Progenitor cell of endocrine pancreas (in vitro differentiated cells): Measurements from ENCODE around the gene SMAD3. TPM values are rescaled to one million over a fixed set of nuclear protein-coding genes. Genes with fewer than 3 reads are reported as not detected.
"Not testable (repeated sequence)": the region's sequence is repeated elsewhere in the genome, so short reads cannot be mapped to it uniquely, and the experiment has no call there.

Experiments used
- DNase-seq: peaks from one replicate; pipeline ENCODE4 v3.0.0; 2021; ENCODE audit warnings: low spot score; ENCODE audit not compliant: unreplicated experiment
- H3K27ac Mint-ChIP-seq: 2 replicates; pipeline ENCODE4 v1.8.0; 2021; ENCODE audit warnings: mild to moderate bottlenecking, moderate library complexity, mixed read lengths
- H3K27me3 Mint-ChIP-seq: 2 replicates; pipeline ENCODE4 v1.8.0; 2021; ENCODE audit warnings: mixed read lengths
- H3K36me3 Mint-ChIP-seq: 2 replicates; pipeline ENCODE4 v1.8.0; 2022; ENCODE audit warnings: mixed read lengths; ENCODE audit not compliant: insufficient read depth
- H3K4me1 Mint-ChIP-seq: 2 replicates; pipeline ENCODE4 v1.8.0; 2021; ENCODE audit warnings: low read depth, mixed read lengths
- H3K4me3 Mint-ChIP-seq: 2 replicates; pipeline ENCODE4 v1.8.0; 2021; ENCODE audit warnings: low read depth, mild to moderate bottlenecking, moderate library complexity, mixed read lengths
- H3K9me3 Mint-ChIP-seq: 2 replicates; pipeline ENCODE4 v1.8.0; 2021; ENCODE audit warnings: low read depth, mixed read lengths
- CTCF ChIP-seq: fragments of 200-600 bp; sonication (generic); IDR thresholded peaks from one replicate; pipeline ENCODE4 v1.5.0; 2021; ENCODE audit warnings: antibody characterized with exemption, mild to moderate bottlenecking; ENCODE audit not compliant: unreplicated experiment
- total RNA-seq: library from RNA; stranded (reverse); gene quantifications from 2 replicates; pipeline ENCODE4 v1.2.1, GENCODE V29; 2021

The SMAD3 gene
- total RNA-seq, 1 donor from 2014 or later, result 51.3 TPM

DNA sequence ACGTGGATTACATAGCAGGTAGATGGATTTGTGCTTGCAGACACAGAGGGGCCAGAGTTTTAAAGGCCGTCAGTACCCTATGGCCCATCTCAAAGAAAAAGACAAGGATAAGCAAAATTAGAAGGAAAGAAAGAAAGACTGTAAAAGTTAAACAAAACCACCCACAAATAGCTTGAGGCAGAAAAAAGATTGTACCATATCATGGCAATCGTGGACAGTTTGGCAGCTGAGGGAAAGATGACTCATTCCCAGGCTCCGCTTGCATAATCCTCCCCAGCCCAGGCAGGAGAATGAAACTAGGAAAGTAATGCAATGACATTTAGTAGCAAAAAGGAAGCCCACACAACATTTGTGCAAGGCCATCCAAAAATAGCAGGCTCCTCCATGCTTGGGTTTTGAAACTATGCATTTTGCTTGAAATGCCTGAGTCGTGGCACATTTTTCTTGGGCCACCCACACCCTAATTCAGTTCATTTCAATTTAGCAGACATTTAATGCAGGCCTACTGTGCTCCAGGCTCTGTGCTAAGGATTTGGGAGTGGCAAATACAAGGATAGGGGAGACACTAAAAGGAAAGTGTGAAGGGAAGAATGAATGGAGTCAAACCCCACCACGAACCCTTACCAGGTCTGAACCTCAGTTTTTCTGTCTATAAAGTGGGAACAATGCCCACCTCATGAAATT is 40.9 kb upstream of the SMAD3 start:
- no peak for DNase-seq
- H3K27ac Mint-ChIP-seq, result no peak overlapping the region
- H3K36me3 Mint-ChIP-seq, result no peaks in the 10 kb centered on the region
- H3K4me1 Mint-ChIP-seq, result peaks cover 2% of the 10 kb centered on the region
- H3K4me3 Mint-ChIP-seq, result no peak overlapping the region
- no peaks in the 10 kb centered on the region for H3K9me3 Mint-ChIP-seq
- TF ChIP-seq CTCF, result no peak
- peaks cover 10% of the 10 kb centered on the region for H3K27me3 Mint-ChIP-seq

DNA sequence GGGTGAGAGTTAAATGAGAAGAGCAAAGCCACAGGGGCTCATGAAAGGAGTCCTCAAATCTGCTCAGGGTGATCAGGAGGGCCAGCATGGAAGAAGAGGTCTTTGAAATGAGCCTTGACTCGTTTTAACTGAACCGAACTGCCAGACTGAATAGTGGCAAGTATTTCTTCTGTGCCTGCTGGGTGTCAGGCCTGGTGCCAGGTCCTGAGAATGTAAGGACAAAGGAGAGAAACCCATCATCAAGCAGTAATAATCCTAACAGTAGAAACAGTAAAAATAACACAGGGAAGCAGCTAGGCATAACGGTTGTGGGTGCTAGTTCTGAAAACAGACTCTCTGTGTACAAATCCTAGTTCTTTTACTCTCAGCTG is 40.4 kb upstream of the SMAD3 start:
- Mint-ChIP-seq H3K27ac (no peak overlapping the region), H3K36me3 (no peaks in the 10 kb centered on the region)

DNA sequence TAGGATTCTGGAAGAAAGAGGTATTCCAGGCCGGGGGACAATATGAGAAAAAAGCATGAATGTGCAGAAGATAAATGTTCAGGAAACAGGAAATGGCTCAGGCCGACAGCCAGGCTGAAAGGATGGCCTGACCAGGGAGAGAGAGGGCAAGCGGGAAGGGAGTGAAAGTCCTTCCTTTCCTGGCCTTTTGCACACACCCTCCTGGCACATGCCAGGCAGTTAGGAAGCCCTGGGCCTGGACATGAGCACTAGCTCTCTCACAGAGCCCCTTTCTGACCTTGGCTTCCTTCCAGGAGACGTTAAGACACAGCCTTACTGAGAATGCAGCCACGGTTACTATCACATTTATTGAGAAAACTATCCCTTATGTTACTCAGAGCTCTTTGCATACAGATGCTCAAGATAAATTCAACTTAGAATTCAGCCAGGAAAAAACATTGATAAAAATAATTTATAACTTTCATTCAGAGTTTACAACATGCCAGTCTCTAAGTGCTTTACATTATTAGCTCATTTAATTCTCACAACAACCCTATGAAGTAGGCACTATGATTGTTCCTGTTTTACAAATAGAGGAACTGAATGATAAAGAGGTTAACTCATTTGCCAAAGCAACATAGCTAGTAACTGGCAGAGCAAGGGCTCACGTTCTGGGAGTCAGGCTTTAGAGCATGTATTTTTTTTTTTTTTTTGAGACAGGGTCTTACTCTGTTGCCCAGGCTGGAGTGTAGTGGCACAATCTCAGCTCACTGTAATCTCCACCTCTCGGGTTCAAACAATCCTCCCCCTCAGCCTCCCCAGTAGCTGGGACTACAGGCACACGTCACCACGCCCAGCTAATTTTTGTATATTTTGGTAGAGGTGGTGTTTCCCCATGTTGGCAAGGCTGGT is 39.4 kb upstream of the SMAD3 start:
- no peak for TF ChIP-seq CTCF
- H3K4me3 Mint-ChIP-seq, result no peak overlapping the region
- no peak overlapping the region for H3K27ac Mint-ChIP-seq
- H3K9me3 Mint-ChIP-seq, result no peaks in the 10 kb centered on the region
- H3K4me1 Mint-ChIP-seq, result peaks cover 2% of the 10 kb centered on the region
- no peak for DNase-seq
- H3K27me3 Mint-ChIP-seq, result peaks cover 10% of the 10 kb centered on the region
- no peaks in the 10 kb centered on the region for H3K36me3 Mint-ChIP-seq

More for the DNA sequence above, 40.4 kb upstream of the SMAD3 start:
- DNase-seq, result no peak
- no peak overlapping the region for H3K4me3 Mint-ChIP-seq
- peaks cover 2% of the 10 kb centered on the region for H3K4me1 Mint-ChIP-seq
- no peak for TF ChIP-seq CTCF
- peaks cover 10% of the 10 kb centered on the region for H3K27me3 Mint-ChIP-seq
- H3K9me3 Mint-ChIP-seq, result no peaks in the 10 kb centered on the region

DNA sequence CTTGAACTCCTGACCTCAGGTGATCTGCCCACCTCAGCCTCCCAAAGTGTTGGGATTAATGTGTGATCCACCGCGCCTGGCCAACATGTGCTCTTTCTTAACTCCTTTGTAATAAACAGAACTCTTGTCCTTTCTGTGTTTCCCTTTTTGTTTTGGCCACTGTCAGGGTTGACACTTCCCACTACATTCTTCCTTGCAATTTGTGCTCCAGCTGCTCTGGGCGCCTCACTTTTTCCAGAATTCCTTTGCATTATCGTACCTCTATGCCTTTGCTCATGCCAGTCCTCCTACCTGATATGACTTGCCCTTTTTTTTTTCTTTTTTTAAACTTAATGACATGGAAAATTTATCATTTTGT is 38.8 kb upstream of the SMAD3 start:
- DNase-seq, result no peak
- H3K27ac Mint-ChIP-seq, result no peak overlapping the region
- no peak for TF ChIP-seq CTCF

GRCh38 chr15:67028440-67028839 is 37.0 kb upstream of the SMAD3 start:
- H3K4me1 Mint-ChIP-seq, H3K27ac Mint-ChIP-seq, DNase-seq, H3K27me3 Mint-ChIP-seq, H3K9me3 Mint-ChIP-seq, H3K4me3 Mint-ChIP-seq, H3K36me3 Mint-ChIP-seq: not testable (repeated sequence)

More for the DNA sequence above, 38.8 kb upstream of the SMAD3 start:
- no peaks in the 10 kb centered on the region for H3K36me3 Mint-ChIP-seq
- peaks cover 10% of the 10 kb centered on the region for H3K27me3 Mint-ChIP-seq
- no peak overlapping the region for H3K4me3 Mint-ChIP-seq
- peaks cover 2% of the 10 kb centered on the region for H3K4me1 Mint-ChIP-seq
- H3K9me3 Mint-ChIP-seq, result no peaks in the 10 kb centered on the region
